Suppressor macrophage (primary cell): Measurements from ENCODE around the gene XAB2.
A peak's percentile ranks its signal among the peaks of the same experiment; 100 is the strongest.

Experiments used
- DNase-seq, 4 experiments: peaks; one replicate each; pipeline ENCODE4 v3.0.0-alpha.2; 2020 to 2022

The XAB2 gene

DNA sequence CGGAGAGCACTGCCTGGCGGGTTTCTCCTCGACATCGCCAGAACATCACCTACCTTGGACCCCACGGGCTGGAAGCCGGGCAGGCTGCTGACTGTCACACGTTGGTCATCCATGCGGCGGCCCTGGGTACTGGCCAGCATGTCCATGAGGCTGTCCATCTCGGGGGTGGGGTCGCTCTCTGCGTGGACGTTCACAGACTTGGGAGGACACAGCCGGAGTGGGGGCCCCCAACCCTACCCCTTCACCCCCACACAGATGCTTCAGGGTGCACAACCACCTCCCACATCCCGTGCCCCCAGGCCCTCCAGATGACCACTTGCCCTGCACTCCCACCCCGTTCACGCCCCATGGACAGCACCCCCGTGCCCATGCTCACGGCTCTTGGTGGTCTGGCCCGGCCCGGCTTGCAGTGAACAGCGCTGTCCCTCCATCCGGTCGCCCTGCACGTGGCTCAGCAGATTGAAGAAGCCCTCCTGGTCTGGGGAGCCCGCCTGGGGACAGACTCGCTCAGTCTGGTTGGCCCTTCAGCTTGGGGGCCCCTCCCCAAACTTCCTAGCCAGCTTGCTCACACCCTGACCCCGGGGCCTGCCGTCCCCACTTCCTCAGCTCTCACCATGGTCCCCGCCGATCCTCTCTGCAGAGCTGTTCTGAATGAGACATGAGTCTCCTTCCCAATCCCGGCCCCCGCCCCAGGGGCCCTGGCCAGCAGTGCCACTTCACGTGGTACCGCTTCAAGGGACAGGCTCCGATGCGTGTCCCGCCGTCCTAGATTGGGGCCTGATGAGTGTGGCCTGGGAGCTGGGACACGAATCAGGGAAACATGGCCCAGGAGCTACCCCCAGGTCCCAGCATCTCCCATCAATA lies 3.2 kb upstream of the XAB2 start:
- DNase-seq, result no peak

GRCh38 chr19:7631577-7631976 lies 2.2 kb upstream of the XAB2 start:
- DNase-seq, result no peak

- DNase-seq, result peak in 1 of 4 experiments; percentile 12
These were observed 595 bp downstream of the XAB2 start for GRCh38 chr19:7628589-7629311.

GRCh38 chr19:7627166-7627565 lies 2.2 kb downstream of the XAB2 start:
- DNase-seq, result no peak

GRCh38 chr19:7625763-7626372 lies 3.5 kb downstream of the XAB2 start:
- DNase-seq, result no peak

DNA sequence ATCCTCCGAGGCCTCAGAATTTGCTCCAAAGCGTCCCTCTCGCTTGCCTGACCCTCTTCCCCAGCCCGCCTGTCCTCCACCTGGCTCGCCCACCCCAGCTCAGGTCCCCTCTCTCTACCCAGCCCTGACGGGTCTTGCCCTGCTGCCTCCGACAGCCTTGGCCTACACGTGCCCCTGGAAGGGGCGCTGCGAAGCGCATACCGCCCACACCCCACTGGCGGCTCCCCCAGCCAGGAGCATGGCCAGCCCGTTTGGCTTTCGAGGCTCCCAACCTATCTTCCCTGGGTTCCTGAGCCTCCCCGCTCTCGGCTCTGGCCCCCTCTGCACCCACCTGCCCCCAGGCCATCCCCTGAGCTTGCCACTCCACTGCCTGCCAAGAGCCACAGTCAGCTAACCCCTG lies 4.5 kb downstream of the XAB2 start:
- no peak for DNase-seq

- DNase-seq, result no peak
These were observed 5.4 kb downstream of the XAB2 start for GRCh38 chr19:7623725-7624603.

DNA sequence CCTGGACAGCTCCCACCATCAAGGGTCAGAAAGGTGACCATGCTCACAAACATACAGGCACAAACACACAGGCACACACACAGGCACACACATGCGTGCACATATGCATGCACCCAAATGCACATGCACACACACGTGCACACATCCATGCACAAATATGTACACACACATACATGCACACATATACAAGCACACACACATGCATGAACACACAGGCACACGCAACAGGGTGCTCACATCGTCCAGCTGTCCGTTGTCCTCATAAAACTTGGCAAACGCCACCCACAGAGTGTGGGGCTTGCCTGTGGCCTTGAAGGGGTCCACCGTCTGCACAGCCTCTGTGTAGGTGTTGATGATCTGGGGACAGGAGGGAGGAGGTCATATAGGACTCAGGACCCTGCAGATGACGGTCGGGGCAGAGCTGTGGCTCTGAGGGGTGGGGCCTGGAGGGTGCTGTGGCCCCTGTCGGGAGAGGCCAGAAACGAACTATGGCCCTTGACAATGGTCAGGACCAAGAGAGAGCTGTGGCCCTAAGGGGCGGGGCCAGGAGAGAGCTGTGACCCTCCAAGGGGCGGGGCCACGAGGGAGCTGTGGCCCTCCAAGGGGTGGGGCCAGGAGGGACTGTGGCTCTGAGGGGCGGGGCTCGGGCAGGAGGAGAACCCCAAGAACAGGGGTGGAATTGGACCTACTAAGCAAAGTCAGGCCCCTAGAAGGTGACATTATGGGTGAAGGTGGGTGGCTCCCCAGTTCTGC lies 6.2 kb downstream of the XAB2 start:
- no peak for DNase-seq

GRCh38 chr19:7620442-7621412 lies 8.6 kb downstream of the XAB2 start:
- DNase-seq, result no peak

DNA sequence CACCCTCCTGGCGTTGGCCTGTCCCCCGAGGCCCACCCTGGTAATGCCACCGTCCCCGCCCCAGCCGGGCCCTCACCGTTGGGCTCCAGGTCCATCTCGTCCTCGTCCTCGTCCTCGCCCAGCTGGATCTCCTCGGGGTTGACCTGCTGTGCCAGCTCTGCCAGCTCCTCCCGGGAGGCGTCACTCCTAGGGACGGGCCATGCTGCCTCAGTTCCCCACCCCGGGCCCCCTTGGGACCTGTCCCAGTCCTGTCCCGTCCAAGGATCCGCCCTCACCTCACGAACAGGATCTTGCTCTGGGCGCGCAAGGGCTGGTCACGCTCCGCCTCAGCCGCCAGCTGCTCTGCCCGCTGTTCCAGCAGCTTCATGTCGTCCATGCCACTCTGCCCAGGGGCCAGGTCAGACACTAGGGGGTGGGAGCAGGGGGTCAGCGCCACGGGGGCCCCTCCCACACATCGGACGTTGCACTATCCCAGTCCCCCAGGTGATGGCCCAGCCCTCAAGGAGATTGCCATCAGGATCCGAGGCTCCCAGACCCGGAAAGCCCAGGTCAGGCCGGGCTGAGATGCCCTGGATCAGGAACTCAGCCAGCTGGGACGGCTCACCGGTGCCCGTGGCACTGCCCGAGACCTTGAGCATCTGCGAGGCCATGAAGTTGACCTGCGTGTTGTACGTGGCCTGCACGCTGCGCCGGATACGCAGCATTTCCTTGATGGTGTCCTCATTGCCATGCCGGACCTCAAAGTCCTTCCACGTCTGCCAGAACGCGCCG lies 9.5 kb downstream of the XAB2 start:
- DNase-seq, result no peak

GRCh38 chr19:7618771-7619510 lies 10.4 kb downstream of the XAB2 start:
- DNase-seq, result no peak

- DNase-seq, result no peak
These were observed 11.0 kb downstream of the XAB2 start for GRCh38 chr19:7618348-7618747.

GRCh38 chr19:7617735-7618134 lies 11.6 kb downstream of the XAB2 start:
- no peak for DNase-seq

- DNase-seq, result no peak
These were observed 12.2 kb downstream of the XAB2 start for GRCh38 chr19:7617172-7617571.

DNA sequence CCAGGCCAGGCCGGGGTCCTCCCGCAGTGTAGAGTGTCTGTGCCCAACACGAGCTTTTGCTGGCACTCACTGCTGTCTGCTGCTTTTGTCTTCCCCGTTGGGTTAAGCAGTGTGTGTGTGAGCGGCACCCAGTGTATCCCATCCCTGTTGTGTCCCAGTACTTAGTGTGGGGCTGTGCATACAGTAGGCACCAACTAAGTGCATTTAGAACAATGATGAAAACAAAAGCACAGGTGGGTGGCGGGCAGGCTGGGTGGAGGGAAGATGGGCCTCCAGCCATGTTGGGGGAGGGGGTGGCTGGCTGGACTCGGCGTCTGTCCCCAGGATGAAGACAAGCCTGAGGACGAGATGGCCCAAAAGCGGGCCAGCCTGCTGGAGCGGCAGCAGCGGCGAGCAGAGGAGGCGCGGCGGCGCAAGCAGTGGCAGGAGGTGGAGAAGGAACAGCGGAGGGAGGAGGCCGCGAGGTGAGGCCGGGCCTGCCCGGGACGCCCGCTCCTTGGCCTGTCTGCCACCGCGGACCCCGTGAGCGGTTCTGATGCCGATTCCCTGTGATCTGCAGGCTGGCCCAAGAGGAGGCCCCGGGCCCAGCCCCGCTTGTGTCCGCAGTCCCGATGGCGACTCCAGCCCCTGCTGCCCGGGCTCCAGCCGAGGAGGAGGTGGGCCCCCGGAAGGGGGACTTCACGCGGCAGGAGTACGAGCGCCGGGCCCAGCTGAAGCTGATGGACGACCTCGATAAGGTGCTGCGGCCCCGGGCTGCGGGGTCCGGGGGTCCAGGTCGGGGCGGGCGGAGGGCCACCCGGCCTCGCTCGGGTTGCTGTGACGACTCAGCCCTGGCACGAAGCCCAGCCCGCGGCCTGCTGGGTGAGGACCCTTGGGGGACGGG lies 14.2 kb downstream of the XAB2 start:
- DNase-seq, result no peak

DNA sequence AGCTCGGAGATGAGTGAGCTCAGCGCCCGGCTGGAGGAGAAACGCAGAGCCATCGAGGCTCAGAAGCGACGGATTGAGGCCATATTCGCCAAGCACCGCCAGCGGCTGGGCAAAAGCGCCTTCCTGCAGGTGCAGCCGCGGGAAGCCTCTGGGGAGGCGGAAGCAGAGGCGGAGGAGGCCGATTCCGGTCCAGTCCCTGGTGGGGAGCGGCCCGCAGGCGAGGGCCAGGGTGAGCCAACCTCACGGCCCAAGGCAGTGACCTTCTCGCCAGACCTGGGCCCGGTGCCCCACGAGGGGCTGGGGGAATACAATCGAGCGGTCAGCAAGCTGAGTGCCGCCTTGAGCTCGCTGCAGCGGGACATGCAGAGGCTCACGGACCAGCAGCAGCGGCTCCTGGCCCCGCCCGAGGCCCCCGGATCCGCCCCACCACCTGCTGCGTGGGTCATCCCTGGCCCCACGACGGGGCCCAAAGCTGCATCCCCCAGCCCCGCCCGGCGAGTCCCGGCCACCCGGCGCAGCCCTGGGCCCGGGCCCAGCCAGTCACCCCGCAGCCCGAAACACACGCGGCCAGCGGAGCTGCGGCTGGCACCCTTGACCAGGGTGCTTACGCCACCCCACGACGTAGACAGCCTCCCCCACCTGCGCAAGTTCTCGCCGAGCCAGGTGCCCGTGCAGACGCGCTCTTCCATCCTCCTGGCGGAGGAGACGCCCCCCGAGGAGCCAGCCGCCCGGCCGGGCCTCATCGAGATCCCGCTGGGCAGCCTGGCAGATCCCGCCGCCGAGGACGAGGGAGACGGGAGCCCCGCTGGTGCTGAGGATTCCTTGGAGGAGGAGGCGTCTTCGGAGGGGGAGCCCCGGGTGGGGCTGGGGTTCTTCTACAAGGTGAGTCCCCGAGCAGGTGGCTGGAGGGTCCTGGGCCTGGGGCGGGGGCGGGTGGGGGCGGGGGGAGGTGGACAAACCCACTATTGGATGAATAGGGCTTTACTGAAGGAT lies 16.8 kb downstream of the XAB2 start:
- DNase-seq, result no peak
